ENCODE results near the gene TRIM50.
A peak's percentile ranks its signal among the peaks of the same experiment; 100 is the strongest.

Gene TRIM50

GRCh38 chr7:73356159-73356558 is 28.3 kb upstream of the TRIM50 start:
- Mint-ChIP-seq H3K27ac (no peak overlapping the region), H3K36me3 (no peaks in the 10 kb centered on the region), H3K4me1 (peaks cover 5% of the 10 kb centered on the region), H3K9me3 (peaks cover 5% of the 10 kb centered on the region), H3K4me3 (no peak overlapping the region)
- no peak for DNase-seq (ENCODE audit: low spot score in 2 of 2)
- ATAC-seq, result no peak

- ATAC-seq (no peak), DNase-seq (ENCODE audit: low spot score in 2 of 2) (no peak)
- H3K27ac Mint-ChIP-seq, result no peak overlapping the region
- no peaks in the 10 kb centered on the region for H3K36me3 Mint-ChIP-seq
- H3K4me3 Mint-ChIP-seq, result no peak overlapping the region
- peaks cover 5% of the 10 kb centered on the region for H3K4me1 Mint-ChIP-seq
- H3K9me3 Mint-ChIP-seq, result peaks cover 5% of the 10 kb centered on the region
Measured at GRCh38 chr7:73354821-73355220, 26.9 kb upstream of the TRIM50 start.

- H3K9me3 Mint-ChIP-seq, result peaks cover 5% of the 10 kb centered on the region
- H3K4me1 Mint-ChIP-seq, result peaks cover 5% of the 10 kb centered on the region
- ATAC-seq, result no peak
- H3K36me3 Mint-ChIP-seq, result no peaks in the 10 kb centered on the region
- H3K27ac Mint-ChIP-seq, result no peak overlapping the region
- DNase-seq (ENCODE audit: low spot score in 2 of 2), result no peak
- no peak overlapping the region for H3K4me3 Mint-ChIP-seq
Measured at GRCh38 chr7:73354196-73354595, 26.3 kb upstream of the TRIM50 start.

- H3K4me1 Mint-ChIP-seq, result peaks cover 5% of the 10 kb centered on the region
- H3K9me3 Mint-ChIP-seq, result peaks cover 5% of the 10 kb centered on the region
- H3K36me3 Mint-ChIP-seq, result no peaks in the 10 kb centered on the region
- ATAC-seq (no peak), DNase-seq (ENCODE audit: low spot score in 2 of 2) (no peak)
- no peak overlapping the region for H3K4me3 Mint-ChIP-seq
- H3K27ac Mint-ChIP-seq, result peak overlapping the region; percentile 58
Measured at GRCh38 chr7:73353243-73353642, 25.4 kb upstream of the TRIM50 start.

GRCh38 chr7:73352784-73353183 is 24.9 kb upstream of the TRIM50 start:
- H3K4me1 Mint-ChIP-seq, result peaks cover 5% of the 10 kb centered on the region
- no peak overlapping the region for H3K4me3 Mint-ChIP-seq
- H3K36me3 Mint-ChIP-seq, result no peaks in the 10 kb centered on the region
- DNase-seq (ENCODE audit: low spot score in 2 of 2), result no peak
- peaks cover 5% of the 10 kb centered on the region for H3K9me3 Mint-ChIP-seq
- H3K27ac Mint-ChIP-seq, result peak overlapping the region; percentile 58
- ATAC-seq, result no peak

DNA sequence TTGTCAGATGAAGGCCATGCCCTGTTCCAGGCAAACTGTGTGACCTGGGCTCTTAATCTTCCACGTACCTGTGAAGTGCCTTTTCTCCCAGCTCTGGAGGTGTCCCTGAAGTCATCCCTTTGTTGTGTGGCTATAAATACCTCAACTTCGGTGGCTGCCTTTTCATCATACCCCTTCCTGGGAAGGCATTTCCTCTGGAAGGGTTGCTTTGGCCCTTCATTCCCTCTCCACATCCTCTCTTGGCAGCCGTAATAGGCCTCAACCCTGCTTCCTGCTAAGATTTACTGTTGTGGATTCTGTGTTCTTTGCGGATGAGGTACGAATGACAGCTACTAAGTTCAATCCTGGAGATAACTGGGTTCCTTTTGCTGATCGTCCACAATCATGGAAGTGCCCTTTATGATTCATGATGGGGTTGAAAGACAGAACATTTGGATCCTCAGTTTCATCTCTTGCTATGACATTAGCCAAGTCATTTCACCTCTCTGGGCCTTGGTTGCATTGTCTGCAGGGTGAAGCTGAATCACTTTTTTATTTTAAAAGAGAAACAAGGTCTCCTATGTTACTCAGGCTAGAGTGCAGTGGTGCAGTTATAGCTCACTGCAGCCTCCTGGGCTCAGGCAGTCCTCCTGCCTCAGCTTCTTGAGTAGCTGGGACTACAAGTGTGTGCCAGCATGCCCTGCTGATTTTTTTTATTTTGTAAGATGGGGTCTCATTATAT is 23.7 kb upstream of the TRIM50 start:
- no peaks in the 10 kb centered on the region for H3K36me3 Mint-ChIP-seq
- H3K9me3 Mint-ChIP-seq, result peaks cover 5% of the 10 kb centered on the region
- ATAC-seq (peak; percentile 56), DNase-seq (ENCODE audit: low spot score in 2 of 2) (no peak)
- no peak overlapping the region for H3K4me3 Mint-ChIP-seq
- peaks cover 5% of the 10 kb centered on the region for H3K4me1 Mint-ChIP-seq
- H3K27ac Mint-ChIP-seq, result no peak overlapping the region

GRCh38 chr7:73350306-73351068 is 22.6 kb upstream of the TRIM50 start:
- ATAC-seq (no peak), DNase-seq (ENCODE audit: low spot score in 2 of 2) (no peak)
- Mint-ChIP-seq H3K36me3 (no peaks in the 10 kb centered on the region), H3K4me3 (no peak overlapping the region), H3K27ac (no peak overlapping the region), H3K9me3 (peaks cover 5% of the 10 kb centered on the region), H3K4me1 (peaks cover 5% of the 10 kb centered on the region)

GRCh38 chr7:73349763-73350162 is 21.9 kb upstream of the TRIM50 start:
- DNase-seq (ENCODE audit: low spot score in 2 of 2) (no peak), ATAC-seq (no peak)
- H3K27ac Mint-ChIP-seq, result no peak overlapping the region
- no peak overlapping the region for H3K4me3 Mint-ChIP-seq
- peaks cover 5% of the 10 kb centered on the region for H3K9me3 Mint-ChIP-seq
- H3K4me1 Mint-ChIP-seq, result peaks cover 5% of the 10 kb centered on the region
- no peaks in the 10 kb centered on the region for H3K36me3 Mint-ChIP-seq

- Mint-ChIP-seq H3K36me3 (no peaks in the 10 kb centered on the region), H3K4me3 (no peak overlapping the region), H3K4me1 (no peaks in the 10 kb centered on the region), H3K27ac (no peak overlapping the region), H3K9me3 (no peaks in the 10 kb centered on the region)
- no peak for ATAC-seq
- no peak for DNase-seq (ENCODE audit: low spot score in 2 of 2)
Measured at GRCh38 chr7:73345951-73346350, 18.1 kb upstream of the TRIM50 start.

DNA sequence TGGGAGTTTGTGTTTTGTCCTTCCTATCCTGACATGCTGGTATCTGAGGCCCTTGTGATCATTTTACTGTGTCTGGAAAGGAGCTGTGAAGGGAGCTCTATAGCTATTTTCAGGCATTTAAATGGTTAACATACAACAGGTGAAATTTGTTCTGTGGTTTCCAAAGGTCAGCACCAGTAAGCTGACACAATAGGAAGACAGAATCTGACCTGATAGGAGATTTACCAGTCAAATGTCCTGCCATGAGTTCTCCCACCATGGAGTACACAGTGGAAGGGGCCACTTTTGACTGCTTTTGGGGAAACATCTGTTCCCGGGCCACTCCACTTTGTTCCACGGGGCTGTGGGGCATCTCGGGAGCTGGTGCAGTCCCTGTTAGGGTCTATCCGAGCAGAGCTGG is 17.7 kb upstream of the TRIM50 start:
- Mint-ChIP-seq H3K4me1 (no peaks in the 10 kb centered on the region), H3K9me3 (no peaks in the 10 kb centered on the region), H3K27ac (no peak overlapping the region), H3K4me3 (no peak overlapping the region), H3K36me3 (no peaks in the 10 kb centered on the region)
- no peak for ATAC-seq
- no peak for DNase-seq (ENCODE audit: low spot score in 2 of 2)

DNA sequence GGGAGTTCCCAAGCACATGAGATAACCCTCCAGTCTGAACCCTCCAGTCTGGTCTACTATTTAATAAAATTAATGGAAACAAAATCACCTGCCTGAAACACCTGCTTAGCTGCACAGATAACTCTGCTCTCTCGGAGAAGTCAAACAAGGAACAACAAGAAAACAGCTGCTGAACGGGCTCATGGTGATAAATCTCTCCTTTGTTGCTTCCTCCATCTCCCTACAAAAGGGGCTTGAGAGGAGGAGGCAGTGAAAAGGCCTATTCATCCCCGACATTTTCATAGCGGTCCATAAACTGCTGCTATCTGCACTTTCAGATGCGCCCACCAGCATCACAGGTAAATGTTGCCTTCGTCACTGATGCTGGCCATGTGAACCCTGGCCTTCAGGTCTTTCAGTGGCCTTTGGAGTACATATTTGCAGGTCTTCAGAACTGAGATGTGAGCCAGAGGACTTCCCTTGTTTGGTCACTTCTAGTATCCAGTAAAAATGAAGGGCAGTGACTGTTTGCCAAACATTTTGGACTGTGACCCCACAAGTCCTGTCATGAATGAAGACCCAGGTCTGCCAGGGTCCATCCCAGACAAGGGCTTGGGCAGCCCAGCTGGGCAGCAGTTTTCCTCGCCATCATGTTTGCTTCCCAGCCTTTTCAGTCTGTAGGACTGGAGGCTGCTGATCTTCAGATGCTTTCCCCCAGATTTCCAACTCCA is 15.9 kb upstream of the TRIM50 start:
- no peaks in the 10 kb centered on the region for H3K9me3 Mint-ChIP-seq
- no peaks in the 10 kb centered on the region for H3K4me1 Mint-ChIP-seq
- no peak overlapping the region for H3K4me3 Mint-ChIP-seq
- DNase-seq (ENCODE audit: low spot score in 2 of 2) (no peak), ATAC-seq (no peak)
- no peak overlapping the region for H3K27ac Mint-ChIP-seq
- no peaks in the 10 kb centered on the region for H3K36me3 Mint-ChIP-seq

- no peaks in the 10 kb centered on the region for H3K9me3 Mint-ChIP-seq
- H3K27ac Mint-ChIP-seq, result no peak overlapping the region
- no peaks in the 10 kb centered on the region for H3K4me1 Mint-ChIP-seq
- H3K36me3 Mint-ChIP-seq, result no peaks in the 10 kb centered on the region
- ATAC-seq (no peak), DNase-seq (ENCODE audit: low spot score in 2 of 2) (no peak)
- no peak overlapping the region for H3K4me3 Mint-ChIP-seq
Measured at GRCh38 chr7:73342645-73343044, 14.8 kb upstream of the TRIM50 start.

GRCh38 chr7:73341877-73342276 is 14.0 kb upstream of the TRIM50 start:
- H3K4me1 Mint-ChIP-seq, result no peaks in the 10 kb centered on the region
- H3K27ac Mint-ChIP-seq, result no peak overlapping the region
- H3K4me3 Mint-ChIP-seq, result no peak overlapping the region
- H3K9me3 Mint-ChIP-seq, result no peaks in the 10 kb centered on the region
- ATAC-seq, result peak; percentile 62
- no peaks in the 10 kb centered on the region for H3K36me3 Mint-ChIP-seq
- no peak for DNase-seq (ENCODE audit: low spot score in 2 of 2)

- no peaks in the 10 kb centered on the region for H3K36me3 Mint-ChIP-seq
- no peak overlapping the region for H3K27ac Mint-ChIP-seq
- ATAC-seq (no peak), DNase-seq (ENCODE audit: low spot score in 2 of 2) (no peak)
- no peak overlapping the region for H3K4me3 Mint-ChIP-seq
- H3K4me1 Mint-ChIP-seq, result no peaks in the 10 kb centered on the region
- H3K9me3 Mint-ChIP-seq, result no peaks in the 10 kb centered on the region
Measured at GRCh38 chr7:73340514-73340913, 12.6 kb upstream of the TRIM50 start.

DNA sequence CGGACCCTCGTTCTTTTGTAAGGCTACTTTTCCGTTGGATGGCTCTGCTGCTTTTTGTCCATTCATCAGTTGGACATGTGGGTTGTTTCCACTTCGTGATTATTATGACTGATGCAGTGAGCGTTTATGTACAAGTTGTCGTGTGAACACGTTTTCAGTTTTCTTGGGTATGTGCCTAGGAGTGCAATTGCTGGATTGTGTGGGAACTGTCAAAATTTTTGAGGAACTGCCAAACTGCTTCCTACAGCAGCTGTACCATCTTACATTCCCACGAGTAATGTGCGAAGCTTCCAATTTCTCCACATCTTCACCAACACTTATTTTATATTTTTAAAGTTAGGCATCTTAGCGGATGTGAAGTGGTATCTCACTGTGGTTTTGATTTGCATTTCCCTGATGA is 10.4 kb upstream of the TRIM50 start:
- no peak overlapping the region for H3K27ac Mint-ChIP-seq
- no peaks in the 10 kb centered on the region for H3K4me1 Mint-ChIP-seq
- ATAC-seq (no peak), DNase-seq (ENCODE audit: low spot score in 2 of 2) (no peak)
- no peaks in the 10 kb centered on the region for H3K9me3 Mint-ChIP-seq
- H3K36me3 Mint-ChIP-seq, result no peaks in the 10 kb centered on the region
- no peak overlapping the region for H3K4me3 Mint-ChIP-seq

DNA sequence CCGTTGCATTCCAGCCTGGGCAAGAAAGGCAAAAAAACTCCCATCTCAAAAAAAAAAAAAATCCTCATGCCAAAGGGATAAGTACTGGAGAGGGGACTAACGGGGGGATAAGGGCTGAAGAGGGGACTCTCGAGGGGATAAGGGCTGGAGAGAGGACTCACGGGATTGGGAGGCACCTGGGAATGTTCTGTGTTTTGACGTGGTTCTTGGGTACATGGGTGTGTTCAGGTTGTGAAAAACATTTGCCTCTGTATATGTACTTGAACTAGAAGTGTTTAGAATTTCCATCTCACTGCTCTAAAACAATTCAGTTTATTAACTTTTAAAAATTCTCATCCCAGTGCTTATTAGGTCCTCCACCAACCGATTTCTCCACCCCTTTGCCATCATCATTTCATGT is 4.6 kb upstream of the TRIM50 start:
- H3K9me3 Mint-ChIP-seq, result no peaks in the 10 kb centered on the region
- no peak for DNase-seq (ENCODE audit: low spot score in 2 of 2)
- no peak overlapping the region for H3K27ac Mint-ChIP-seq
- no peak overlapping the region for H3K4me3 Mint-ChIP-seq
- no peaks in the 10 kb centered on the region for H3K36me3 Mint-ChIP-seq
- no peak for ATAC-seq
- H3K4me1 Mint-ChIP-seq, result no peaks in the 10 kb centered on the region
